Activated naive CD4-positive, alpha-beta T cell treated with Interleukin-2 at 50 U/mL for 16 hours (primary cell): Measurements from ENCODE around the gene MS4A18.
"Not testable (repeated sequence)": the region's sequence is repeated elsewhere in the genome, so short reads cannot be mapped to it uniquely, and the experiment has no call there.

Experiments
- DNase-seq: peaks from one replicate; pipeline ENCODE4 v3.0.0-alpha.2; 2020

MS4A18 gene

DNA sequence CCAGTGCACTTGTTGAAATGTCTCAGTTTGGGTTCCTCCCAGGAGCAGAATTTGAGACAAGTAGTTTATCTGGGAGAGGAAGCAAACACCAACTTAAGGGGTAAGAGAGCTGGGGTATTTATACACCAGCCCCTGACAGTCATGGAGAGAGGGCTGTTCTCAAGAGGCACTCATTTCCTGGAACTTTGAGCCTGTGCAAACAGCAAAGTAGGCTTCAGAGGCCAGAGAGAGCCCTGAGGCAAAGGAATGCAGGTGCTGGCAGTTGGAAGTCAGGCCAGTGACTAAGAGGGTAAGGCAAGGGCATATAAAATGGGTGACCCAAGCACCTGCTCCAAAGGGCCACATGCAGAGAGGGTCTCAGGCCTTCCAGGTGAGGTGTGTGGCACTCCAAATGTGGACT is 16.1 kb downstream of the MS4A18 start:
- no peak for DNase-seq

DNA sequence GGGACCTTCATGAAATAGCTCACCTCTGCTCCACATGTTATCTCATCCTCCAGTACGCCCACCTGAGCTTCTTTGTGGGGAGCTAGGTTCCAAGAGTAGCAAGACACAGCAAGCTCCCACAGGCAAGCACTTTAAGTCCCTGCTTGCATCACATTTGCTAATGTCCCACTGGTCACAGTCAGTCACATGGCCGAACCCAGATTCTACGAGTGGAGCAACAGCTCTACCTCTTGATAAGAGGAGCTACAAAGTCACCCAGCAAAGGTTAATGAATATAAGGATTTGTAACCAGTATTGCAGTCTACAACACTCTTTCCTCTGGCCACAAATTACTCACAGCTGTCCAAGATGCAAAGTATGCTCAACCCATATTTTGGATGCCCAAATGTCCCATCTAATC is 16.9 kb downstream of the MS4A18 start:
- DNase-seq, result no peak

DNA sequence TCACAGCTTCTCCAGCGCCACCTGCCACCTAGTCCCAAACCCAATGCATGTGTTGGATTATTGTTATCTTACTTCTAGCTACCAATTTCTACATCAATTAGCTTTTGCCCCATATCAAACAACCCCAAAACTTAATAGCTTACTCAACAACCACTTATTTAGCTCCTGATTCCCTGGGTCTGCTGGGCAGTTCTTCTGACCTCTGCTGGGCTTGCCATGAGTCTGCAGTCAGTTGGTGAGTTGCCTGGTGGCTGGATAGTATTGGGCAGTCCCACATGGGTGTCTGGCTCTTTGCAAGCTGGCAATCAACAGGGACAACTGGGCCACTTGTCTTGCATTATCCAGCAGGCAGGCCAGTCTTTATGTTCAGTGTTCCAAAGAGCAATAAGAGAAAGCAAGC is 18.5 kb downstream of the MS4A18 start:
- DNase-seq, result no peak

- no peak for DNase-seq
These were observed 19.6 kb downstream of the MS4A18 start for GRCh38 chr11:60744114-60744513.

DNA sequence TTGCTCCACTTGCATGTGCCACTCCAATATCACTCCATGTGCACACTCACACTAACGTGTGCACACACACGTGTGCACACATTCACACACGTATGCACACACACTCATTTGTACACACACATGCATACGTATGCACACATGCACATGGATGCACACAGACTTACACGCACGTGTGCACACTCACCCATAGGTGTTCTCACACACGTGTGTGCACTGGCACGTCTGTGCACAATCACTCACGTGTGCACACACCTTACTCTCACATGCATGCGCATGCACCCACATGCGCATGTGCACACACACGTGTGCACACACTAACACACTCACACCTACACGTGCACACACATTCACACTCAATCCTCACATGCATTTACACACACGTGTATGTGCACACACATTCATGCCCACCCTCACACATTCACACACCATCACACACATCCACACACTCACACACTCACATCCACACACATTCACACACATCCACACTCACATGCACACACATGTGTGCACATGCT is 22.9 kb downstream of the MS4A18 start:
- no peak for DNase-seq

GRCh38 chr11:60748225-60748624 is 23.7 kb downstream of the MS4A18 start:
- DNase-seq, result no peak

DNA sequence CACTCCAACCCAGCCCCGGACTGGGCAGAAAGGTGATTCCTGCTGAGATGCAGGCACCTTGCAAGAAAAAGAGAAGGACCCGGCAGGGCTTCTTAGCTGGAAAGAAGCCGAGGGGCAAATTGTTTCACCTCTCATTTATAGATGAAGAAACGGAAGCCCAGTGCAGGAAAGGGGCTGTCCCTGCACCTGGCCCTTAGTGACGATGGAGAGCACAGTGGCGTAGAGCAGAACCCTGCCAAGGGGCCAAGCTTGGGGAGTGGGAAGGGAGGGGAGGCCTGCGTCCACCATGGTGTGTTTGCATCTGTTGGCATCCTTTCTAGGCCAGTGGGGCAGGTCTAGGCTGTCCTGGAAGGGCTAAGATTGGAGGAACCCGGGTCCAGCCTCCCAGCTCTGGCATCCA is 24.3 kb downstream of the MS4A18 start:
- no peak for DNase-seq

- no peak for DNase-seq
These were observed 26.4 kb downstream of the MS4A18 start for GRCh38 chr11:60750911-60751310.

DNA sequence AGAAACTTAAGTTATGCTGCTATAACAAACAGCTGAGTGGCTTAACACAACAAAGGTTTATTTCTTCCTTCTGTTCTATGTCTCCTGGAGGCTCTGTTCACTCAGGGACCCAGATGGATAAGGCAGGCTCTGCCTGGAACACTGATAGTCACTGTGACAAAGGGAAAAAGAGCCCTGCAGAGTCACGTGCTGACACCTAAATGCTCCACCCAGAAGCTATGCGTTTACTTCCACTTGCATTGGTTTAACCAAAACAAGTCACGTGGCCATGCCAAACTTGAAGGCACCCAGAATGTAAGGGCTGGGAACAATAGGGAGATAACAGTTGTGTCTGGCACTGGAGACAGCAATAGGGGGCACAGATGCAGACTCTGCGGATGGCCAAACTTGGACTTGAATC is 28.8 kb downstream of the MS4A18 start:
- DNase-seq, result no peak

GRCh38 chr11:60754887-60755286 is 30.4 kb downstream of the MS4A18 start:
- no peak for DNase-seq

GRCh38 chr11:60756307-60757032 is 31.9 kb downstream of the MS4A18 start, which contains the start of gene MS4A15:
Gene MS4A15, plus strand, starts transcription at chr11:60756867. Its CDS starts 6,867 bp downstream, at chr11:60763734.
- DNase-seq, result no peak

GRCh38 chr11:60757231-60757800 is 32.8 kb downstream of the MS4A18 start:
- no peak for DNase-seq

- not testable (repeated sequence) for DNase-seq
These were observed 34.2 kb downstream of the MS4A18 start for GRCh38 chr11:60758671-60759070.

- not testable (repeated sequence) for DNase-seq
These were observed 35.1 kb downstream of the MS4A18 start for GRCh38 chr11:60759438-60760225.

- DNase-seq, result no peak
These were observed 37.1 kb downstream of the MS4A18 start for GRCh38 chr11:60761436-60762190.

GRCh38 chr11:60762851-60763691 is 38.6 kb downstream of the MS4A18 start:
- DNase-seq, result no peak

- DNase-seq, result no peak
These were observed 39.3 kb downstream of the MS4A18 start for GRCh38 chr11:60763692-60764369.

GRCh38 chr11:60764879-60765278 is 40.4 kb downstream of the MS4A18 start:
- DNase-seq, result no peak

- DNase-seq, result no peak
These were observed 40.8 kb downstream of the MS4A18 start for GRCh38 chr11:60765355-60765754.

DNA sequence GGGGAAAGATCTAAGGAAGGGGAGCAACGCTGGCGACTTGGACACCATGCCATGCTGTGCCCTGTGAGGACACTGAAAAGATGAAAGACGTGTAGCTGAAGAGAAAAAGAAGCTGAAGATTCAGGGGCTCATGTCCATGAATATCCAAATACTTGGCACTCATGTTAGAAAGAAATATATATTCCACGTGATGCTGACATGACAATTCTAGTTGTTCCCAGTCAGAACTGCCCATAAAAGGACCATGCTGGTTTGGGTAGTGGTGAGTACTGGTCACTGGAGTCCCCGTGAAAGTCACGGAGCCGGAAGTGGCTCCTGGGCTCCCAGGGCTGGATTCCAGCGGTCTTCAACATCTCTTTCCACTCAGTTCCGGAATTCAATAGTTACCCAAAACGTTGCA is 42.0 kb downstream of the MS4A18 start:
- no peak for DNase-seq

- DNase-seq, result no peak
These were observed 42.9 kb downstream of the MS4A18 start for GRCh38 chr11:60767388-60767811.
